ENCODE results near the gene VPS26C.

Gene VPS26C

GRCh38 chr21:37263827-37264600 lies 3.1 kb downstream of the VPS26C start:
- DNase-seq: no peak

DNA sequence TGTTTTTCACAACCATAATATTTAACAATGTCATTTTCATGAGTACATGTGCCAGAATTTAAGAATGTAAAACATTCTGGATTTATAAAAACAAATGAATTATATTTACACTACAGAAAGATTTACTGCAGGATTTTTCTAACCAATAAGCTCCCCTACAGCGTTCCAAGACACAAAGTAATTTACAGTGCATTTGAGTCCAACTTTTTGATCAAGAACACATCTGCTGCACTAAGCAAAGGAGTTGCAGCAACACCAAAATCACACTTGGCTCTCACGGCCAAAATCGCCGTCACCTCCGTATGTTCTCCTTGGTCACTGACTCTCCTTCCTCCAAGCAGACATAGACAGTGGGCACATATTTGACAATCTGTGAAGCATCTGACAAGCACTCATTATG lies 7.7 kb downstream of the VPS26C start:
- no peak for DNase-seq

DNA sequence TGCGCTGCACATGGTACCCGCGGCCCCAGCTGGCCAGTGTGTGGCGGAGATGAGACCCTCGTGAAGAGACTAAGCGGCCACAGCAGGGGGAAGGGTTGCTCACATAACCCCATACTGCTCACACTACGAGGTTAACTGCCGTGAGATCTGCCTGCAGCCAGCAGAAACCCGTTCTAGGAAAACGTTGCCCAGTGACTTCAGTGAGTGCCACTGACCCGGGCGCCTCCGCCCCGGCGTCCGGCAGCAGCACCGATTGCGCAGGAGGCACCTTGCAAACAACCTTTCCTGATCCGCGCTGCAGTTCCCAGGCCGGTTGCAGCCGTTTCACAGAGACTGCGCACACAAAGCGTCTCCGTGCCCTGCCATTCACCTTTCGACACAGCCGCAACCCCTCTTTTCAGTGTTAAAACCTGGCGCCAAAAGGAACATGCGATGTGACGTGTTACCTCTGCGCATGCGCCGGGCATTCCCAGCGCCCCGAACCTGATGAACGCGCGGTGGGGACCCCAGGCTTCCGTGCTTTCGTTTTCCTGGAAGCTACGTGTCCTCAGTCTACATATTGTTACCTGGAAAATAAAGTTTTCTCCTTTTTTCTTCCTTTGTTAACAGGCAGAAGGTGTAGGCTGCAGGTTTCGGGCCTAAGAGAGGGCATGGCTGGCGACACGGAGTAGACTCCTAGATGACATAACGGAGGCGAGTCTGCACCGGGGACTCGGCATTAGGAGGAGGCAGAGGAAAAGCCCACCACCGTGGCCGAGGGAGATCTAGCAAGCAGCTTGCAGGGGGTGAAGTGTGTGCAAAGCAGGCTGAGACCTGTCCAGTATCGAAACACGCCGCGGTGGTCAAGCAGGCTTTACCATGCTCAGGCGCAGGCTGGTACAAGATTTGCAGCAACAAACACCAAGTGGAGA lies 8.9 kb downstream of the VPS26C start:
- peak; percentile 77 to 83 for DNase-seq

GRCh38 chr21:37257511-37257966 lies 9.6 kb downstream of the VPS26C start:
- no peak for DNase-seq

DNA sequence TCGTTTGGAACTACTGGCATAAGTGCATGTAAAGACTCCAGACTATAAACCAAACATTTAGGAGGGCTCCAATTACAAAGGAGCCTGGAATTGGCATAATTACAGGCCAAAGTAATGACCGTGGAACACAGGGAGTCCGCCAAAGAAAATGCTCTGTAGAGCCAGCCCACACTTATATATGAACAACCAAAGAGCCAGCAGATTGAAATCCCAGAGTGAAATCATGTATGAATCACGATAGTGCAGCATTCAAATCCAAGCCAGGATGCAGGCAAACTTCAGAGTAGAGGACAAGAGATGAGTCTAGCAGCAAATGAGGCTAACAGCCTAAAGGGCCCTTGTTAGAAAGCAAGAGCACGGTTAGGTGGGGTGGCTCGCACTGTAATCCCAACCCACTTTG lies 13.1 kb downstream of the VPS26C start:
- no peak for DNase-seq

DNA sequence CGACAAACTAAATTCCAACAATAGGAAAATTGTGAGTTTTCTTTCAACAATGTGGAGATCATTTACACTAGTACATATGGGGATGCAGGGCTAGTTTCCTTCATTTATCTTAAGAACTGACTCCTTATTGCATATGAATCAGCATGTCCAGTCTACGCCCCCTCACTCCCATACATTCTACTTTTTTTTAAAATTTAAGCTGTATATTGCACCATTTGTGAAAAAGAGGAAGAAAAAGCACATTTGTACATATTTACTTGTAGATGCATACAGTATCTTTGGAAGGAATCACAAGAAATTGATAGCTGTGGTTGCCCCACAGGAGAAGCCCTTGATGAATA lies 15.9 kb downstream of the VPS26C start:
- DNase-seq: no peak

DNA sequence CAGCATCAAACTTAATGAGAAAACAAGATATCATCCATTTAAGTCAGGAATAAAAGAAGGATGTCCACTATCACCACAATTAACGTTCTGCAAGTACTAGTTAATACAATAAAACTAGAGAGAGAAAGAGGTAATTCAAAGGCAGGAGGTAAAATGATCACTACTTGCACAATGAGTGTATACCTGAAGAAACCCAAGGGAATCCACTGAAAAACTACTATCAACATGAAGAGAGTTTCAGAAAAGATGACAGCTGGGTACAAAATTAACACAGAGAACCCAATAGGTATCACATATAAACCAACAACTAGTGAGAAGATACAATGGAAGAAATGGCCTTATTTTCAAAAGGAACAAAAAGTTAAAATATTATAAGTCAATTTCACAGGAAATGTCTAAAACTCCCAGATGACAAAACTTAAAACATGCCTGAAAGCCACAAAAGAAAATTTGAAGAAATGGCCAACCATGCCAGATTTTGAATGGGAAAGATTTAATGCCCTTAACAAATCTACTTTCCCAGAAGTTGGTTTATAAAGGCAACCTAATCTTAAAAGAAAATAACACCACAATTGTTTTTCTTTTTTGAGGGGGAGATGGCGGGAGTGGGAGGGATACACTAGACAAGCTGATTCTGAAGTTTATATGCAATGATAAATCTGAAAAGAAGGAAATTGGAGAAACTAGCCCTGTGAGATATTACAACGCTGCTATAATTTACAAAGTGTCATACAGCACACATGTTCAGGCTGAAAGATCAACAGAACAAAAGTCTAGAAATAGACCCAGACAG lies 17.8 kb downstream of the VPS26C start:
- DNase-seq: no peak

DNA sequence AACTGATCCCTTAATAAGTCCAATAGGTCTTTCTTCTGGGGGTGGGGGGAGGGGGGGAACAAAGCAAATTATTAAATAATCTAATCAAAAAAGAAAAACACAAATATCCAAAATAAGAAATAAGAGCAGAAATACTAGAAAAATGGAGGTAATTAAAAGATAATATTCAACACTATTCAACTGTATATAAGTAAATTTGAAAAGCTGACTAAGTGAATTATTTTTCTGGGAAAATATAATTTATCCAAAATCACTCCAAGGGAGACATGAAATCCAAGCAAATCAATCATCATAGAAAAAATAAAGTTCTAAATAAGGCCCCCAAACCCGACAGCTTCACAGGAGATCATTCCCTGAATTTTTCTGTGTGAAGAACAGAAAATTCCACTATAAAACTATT lies 18.8 kb downstream of the VPS26C start:
- no peak for DNase-seq

- no peak for DNase-seq
Observed at GRCh38 chr21:37245151-37245550, 22.0 kb downstream of the VPS26C start.

GRCh38 chr21:37244501-37245095 lies 22.5 kb downstream of the VPS26C start:
- DNase-seq: no peak

- no peak for DNase-seq
Observed at GRCh38 chr21:37243961-37244360, 23.2 kb downstream of the VPS26C start.

DNA sequence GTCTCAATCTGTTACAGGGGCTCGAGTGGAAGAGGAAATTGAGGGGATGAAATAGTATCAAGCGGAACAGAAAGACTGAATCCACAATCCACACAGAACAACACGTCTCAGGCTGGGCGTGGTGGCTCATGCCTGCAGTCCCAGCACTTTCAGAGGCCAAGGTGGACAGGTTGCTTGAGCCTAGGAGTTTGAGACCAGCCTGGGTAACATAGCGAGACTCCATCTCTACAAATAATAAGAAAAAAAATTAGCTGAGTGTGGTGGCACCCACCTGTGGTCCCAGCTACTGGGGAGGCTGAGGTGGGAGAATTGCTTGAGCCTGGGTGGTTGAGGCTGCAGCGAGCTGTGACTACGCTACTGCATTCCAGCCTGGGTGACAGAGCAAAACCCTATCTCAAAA lies 25.7 kb downstream of the VPS26C start:
- no peak for DNase-seq

DNA sequence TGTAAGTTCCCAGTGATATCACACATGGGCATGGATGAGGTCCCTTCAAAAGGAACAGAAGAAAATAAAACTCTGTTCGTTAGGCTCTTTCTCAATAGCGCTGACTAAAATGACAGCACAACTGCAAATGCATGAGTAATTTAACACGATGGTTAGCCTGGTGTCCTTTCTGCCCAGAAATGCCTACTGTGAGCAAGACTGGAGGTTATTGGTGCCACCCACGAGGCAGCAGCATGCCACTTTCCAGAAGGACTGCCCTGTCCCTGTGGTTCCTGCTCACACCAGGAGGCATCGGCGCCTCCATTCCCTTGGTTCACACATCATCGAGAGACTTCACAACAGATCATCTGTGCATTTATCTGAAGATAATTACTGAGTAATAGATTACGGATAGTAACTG lies 26.2 kb downstream of the VPS26C start:
- no peak for DNase-seq

- DNase-seq: no peak
Observed at GRCh38 chr21:37237764-37238163, 29.4 kb downstream of the VPS26C start.

DNA sequence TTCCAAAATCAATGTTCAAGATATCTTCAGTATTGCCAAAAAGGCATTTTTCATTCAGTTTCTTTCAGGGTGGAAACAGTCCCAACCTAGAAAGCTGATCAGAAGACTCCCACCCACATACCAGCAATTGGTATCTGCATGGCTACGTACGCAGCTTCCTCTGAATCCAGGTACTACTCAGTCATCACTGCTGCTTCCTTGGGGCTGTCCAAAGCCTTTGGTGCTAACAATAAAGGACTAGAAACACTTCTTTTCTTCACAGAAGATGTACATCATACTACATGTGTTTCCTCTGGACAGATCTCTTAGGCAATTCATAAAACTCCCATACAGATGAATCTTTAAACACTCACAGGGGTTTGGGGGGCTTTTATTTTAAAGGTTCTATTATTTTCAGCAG lies 29.8 kb downstream of the VPS26C start:
- no peak for DNase-seq

DNA sequence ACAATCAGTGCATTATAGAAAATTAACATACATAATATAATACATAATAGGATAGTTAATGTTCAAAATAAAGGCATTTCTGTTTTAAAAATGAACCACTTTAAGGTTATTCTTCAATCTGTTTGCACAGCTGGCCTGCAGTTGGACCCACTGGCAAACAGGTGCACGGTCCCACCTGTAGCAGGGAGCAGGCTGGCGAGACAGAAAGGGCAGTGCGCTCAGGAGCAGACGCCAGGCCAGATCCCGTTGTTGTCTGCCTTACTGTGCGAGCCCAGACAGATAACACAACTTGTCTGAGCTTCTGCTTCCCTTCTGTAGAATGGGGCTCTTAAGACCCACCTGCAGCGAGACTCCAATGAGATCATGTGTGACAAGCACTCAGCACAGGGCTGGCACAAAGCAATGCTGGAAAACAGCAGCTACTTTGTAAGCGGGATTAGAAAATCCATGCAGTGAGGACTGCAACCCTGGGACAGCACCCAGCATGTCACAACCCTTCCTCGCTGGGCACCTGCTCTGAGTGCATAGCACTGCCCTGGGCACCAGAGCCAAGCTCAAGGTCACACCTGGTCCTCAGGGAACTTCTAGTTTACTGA lies 33.5 kb downstream of the VPS26C start:
- no peak for DNase-seq

GRCh38 chr21:37232274-37233018 lies 34.7 kb downstream of the VPS26C start:
- no peak for DNase-seq

DNA sequence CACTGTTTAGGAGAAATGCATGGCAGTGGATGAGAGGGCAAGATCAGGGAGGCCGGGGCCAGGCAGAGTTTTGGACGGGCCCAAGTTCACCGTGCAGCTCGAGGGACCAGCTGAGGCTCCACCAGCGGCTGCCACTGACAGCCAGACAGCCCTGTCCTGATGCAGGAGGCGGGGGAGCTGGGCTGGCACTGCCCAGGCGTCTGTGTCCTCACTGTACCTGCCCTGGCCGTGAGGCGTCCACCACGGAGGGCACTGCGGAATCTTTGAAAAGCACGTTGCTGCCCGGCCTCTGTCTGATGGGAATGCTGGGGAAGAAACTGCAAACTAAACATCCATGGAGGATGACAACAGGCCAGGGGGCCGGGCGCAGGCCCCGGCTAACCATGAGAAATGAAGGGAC lies 35.5 kb downstream of the VPS26C start:
- no peak for DNase-seq

DNA sequence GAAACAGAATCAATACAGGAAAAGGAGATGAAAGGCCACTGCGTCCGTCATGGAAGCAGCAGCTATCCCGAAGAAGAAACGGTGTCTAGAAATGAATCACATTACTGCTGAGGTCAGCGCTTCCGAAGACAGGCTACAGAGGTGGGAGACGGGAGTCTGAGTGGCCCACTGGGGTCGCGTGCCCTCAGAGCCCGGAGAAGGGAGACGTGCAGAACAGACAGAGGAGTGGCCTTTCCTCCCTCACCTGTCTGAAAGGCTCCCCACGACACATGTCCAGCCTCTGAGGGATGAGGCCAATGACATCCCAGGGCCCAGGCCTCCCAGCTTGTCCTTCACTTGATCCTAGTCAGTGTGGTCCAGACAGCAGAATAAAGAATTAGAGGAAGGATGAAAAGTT lies 35.9 kb downstream of the VPS26C start:
- no peak for DNase-seq

GRCh38 chr21:37230632-37231248 lies 36.4 kb downstream of the VPS26C start:
- no peak for DNase-seq

GRCh38 chr21:37228003-37228400 lies 39.1 kb downstream of the VPS26C start:
- DNase-seq: no peak

Measured in activated CD4-positive, alpha-beta T cell treated with anti-CD3 and anti-CD28 coated beads for 4 hours (primary cell).